GM23248 (cell line): Measurements from ENCODE around the gene ASCL1. TPM values are rescaled to one million over a fixed set of nuclear protein-coding genes. Genes with fewer than 3 reads are reported as not detected.

Source experiments
- DNase-seq: peaks from one replicate; pipeline ENCODE4 v3.0.0-alpha.2; 2015
- H2AFZ ChIP-seq: fragments of 200-600 bp; sonication (generic); 2 replicates; pipeline ENCODE4 v1.6.1; 2016; ENCODE audit warnings: antibody characterized with exemption
- H3F3A ChIP-seq: fragments of 200-600 bp; sonication (generic); 2 replicates; pipeline ENCODE4 v1.6.1; 2016; ENCODE audit warnings: mild to moderate bottlenecking, antibody characterized with exemption, mixed run types; ENCODE audit not compliant: insufficient read depth
- H3K27ac ChIP-seq: fragments of 200-600 bp; sonication (generic); 2 replicates; pipeline ENCODE4 v1.5.1; 2016; ENCODE audit warnings: mild to moderate bottlenecking
- H3K27me3 ChIP-seq: fragments of 200-600 bp; sonication (generic); replicated peaks from 2 replicates; pipeline ENCODE4 v1.6.1; 2016; ENCODE audit warnings: mild to moderate bottlenecking; ENCODE audit not compliant: insufficient read depth
- H3K36me3 ChIP-seq: fragments of 200-600 bp; sonication (generic); 2 replicates; pipeline ENCODE4 v1.6.1; 2016; ENCODE audit warnings: low read depth, mild to moderate bottlenecking
- H3K4me1 ChIP-seq: fragments of 200-600 bp; sonication (generic); 2 replicates; pipeline ENCODE4 v1.6.1; 2016; ENCODE audit warnings: mild to moderate bottlenecking; ENCODE audit not compliant: insufficient read depth
- H3K4me2 ChIP-seq: fragments of 200-600 bp; sonication (generic); one replicate; pipeline ENCODE4 v1.6.1; 2016; ENCODE audit warnings: mild to moderate bottlenecking; ENCODE audit not compliant: unreplicated experiment
- H3K4me3 ChIP-seq: fragments of 200-600 bp; sonication (generic); 2 replicates; pipeline ENCODE4 v1.5.1; 2016; ENCODE audit warnings: mild to moderate bottlenecking
- H3K79me2 ChIP-seq: fragments of 200-600 bp; sonication (generic); 2 replicates; pipeline ENCODE4 v1.6.1; 2016; ENCODE audit warnings: mild to moderate bottlenecking; ENCODE audit not compliant: insufficient read depth
- H3K9ac ChIP-seq: fragments of 200-600 bp; sonication (generic); 2 replicates; pipeline ENCODE4 v1.6.1; 2016; ENCODE audit warnings: mild to moderate bottlenecking
- H3K9me2 ChIP-seq: fragments of 200-600 bp; sonication (generic); 2 replicates; pipeline ENCODE4 v1.6.1; 2016; ENCODE audit warnings: mixed run types, mild to moderate bottlenecking, moderate library complexity; ENCODE audit not compliant: insufficient read depth
- H3K9me3 ChIP-seq: fragments of 200-600 bp; sonication (generic); one replicate; pipeline ENCODE4 v1.6.1; 2017; ENCODE audit warnings: low read depth
- H4K20me1 ChIP-seq: fragments of 200-600 bp; sonication (generic); 2 replicates; pipeline ENCODE4 v1.6.0; 2016; ENCODE audit not compliant: insufficient read depth
- EZH2 ChIP-seq: fragments of 200-600 bp; sonication (generic); IDR thresholded peaks from 2 replicates; pipeline ENCODE4 v1.6.1; 2018; ENCODE audit warnings: antibody characterized with exemption, mild to moderate bottlenecking; ENCODE audit not compliant: insufficient read depth, poor library complexity, severe bottlenecking
- EZH2phosphoT487 ChIP-seq: fragments of 200-600 bp; sonication (generic); IDR thresholded peaks from 2 replicates; pipeline ENCODE4 v1.6.1; 2018; ENCODE audit warnings: antibody characterized with exemption, moderate library complexity, mild to moderate bottlenecking, low read depth; ENCODE audit not compliant: insufficient read depth
- WGBS, 2 experiments: methylation state at CpG; one replicate each; pipeline ENCODE4 v1.1.6; 2015 to 2017; ENCODE audit warnings: low lambda C conversion rate in 2 of 2, low coverage in 1 of 2; ENCODE audit errors: missing lambda C conversion rate in 2 of 2; 5-methylcytosine and 5-hydroxymethylcytosine counted together
- in situ Hi-C: fragments of 300-500 bp; cut with MboI; formaldehyde crosslinking; loops from 2 replicates; pipeline ENCODE4 v1.15.0; 2020
- polyA plus RNA-seq: library from polyadenylated mRNA; unstranded; fragments of >200 nt; fragmentation: Nextera tagmentation; extraction: Ambion mirVana; gene quantifications from 2 replicates; pipeline ENCODE4 v1.2.1, GENCODE V29; 2016
- total RNA-seq: library from RNA; depleted of rRNA; stranded (reverse); fragments of >200 nt; shearing (Covaris generic); gene quantifications from 2 replicates; pipeline ENCODE4 v1.2.3, GENCODE V29; 2014

The ASCL1 gene
- total and polyA plus RNA-seq, 2 experiments from 2014 or later: not detected

- H4K20me1 ChIP-seq: no peaks in the 10 kb centered on the region
- TF ChIP-seq EZH2: no peak
- TF ChIP-seq EZH2phosphoT487: no peak
- H3F3A ChIP-seq: no peaks in the 10 kb centered on the region
- H3K9me3 ChIP-seq: no peaks in the 10 kb centered on the region
- H3K27ac ChIP-seq: no peak within 1 kb of the TSS
- no peaks in the 10 kb centered on the region for H3K9me2 ChIP-seq
- H3K9ac ChIP-seq: no peak within 1 kb of the TSS
- WGBS, 2 experiments: 3 to 5% methylated on average over 23 to 30 of the region's 30 CpGs
- DNase-seq: no peak
- H3K4me2 ChIP-seq: no peak within 1 kb of the TSS
- H3K27me3 ChIP-seq: no peaks in the 10 kb centered on the region
- in situ Hi-C loops: no loop called here
- no peaks in the 10 kb centered on the region for H3K36me3 ChIP-seq
- H3K4me3 ChIP-seq: no peak within 1 kb of the TSS
- no peaks in the 10 kb centered on the region for H3K79me2 ChIP-seq
- peak within 1 kb of the TSS; percentile 48 for H2AFZ ChIP-seq
- no peaks in the 10 kb centered on the region for H3K4me1 ChIP-seq
Measured at GRCh38 chr12:102917026-102917787, 40.3 kb upstream of the ASCL1 start, which contains the start of gene PAH. Gene PAH, minus strand, starts transcription at chr12:102917244. Its CDS starts 114 bp downstream, at chr12:102917130.

DNA sequence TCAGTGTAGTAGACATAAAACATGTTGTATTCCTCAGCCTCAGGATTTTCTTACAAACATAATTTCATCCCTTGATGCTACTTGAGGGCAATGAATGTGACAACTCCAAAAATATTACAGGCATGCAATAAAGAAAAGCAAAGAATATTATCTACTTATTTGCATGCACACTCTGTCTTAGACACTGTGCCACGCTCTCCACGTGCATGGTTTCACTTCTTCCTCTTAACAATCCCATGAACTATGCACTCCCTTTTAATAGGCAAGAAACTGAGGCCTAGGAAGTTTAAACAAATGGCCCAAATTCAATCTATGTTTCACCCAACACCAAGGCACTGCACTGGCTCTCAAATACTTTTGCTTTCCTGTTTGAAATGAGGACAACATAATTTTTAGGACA lies 38.6 kb upstream of the ASCL1 start:
- Histone ChIP-seq H3K9me2 (no peaks in the 10 kb centered on the region), H2AFZ (no peak overlapping the region), H3K79me2 (no peaks in the 10 kb centered on the region), H3K9ac (no peak overlapping the region), H3K4me2 (no peak overlapping the region), H4K20me1 (no peaks in the 10 kb centered on the region), H3K4me3 (no peak overlapping the region), H3K27ac (no peak overlapping the region), H3F3A (no peaks in the 10 kb centered on the region), H3K36me3 (no peaks in the 10 kb centered on the region), H3K4me1 (no peaks in the 10 kb centered on the region), H3K27me3 (no peaks in the 10 kb centered on the region), H3K9me3 (no peaks in the 10 kb centered on the region)
- TF ChIP-seq EZH2phosphoT487 (no peak), EZH2 (no peak)
- in situ Hi-C loops: no loop called here
- WGBS, 2 experiments: 34 to 48% methylated on average over 2 of the region's 2 CpGs
- DNase-seq: no peak

DNA sequence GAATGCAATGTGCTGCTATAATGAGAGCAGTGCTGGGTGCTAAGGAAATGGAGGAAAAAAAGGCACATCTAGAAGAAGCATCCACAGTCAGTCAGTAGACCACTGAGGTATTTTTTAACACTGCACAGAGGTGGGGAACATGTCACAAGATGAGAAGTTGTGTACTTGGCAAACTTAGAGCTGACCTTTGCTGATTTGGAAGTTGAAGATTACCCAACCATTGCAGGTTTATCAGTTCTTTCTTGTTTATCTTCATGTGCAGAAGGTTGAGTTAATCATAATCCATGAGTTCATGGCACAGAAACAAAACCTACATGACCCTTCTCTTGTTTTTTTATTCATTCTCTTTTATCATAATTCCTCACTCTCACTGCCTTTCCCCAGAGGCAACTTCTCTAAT lies 37.2 kb upstream of the ASCL1 start:
- H3K4me3 ChIP-seq: no peak overlapping the region
- H3K79me2 ChIP-seq: no peaks in the 10 kb centered on the region
- H3K9me3 ChIP-seq: no peaks in the 10 kb centered on the region
- H3K36me3 ChIP-seq: no peaks in the 10 kb centered on the region
- no peaks in the 10 kb centered on the region for H4K20me1 ChIP-seq
- H2AFZ ChIP-seq: no peak overlapping the region
- no peaks in the 10 kb centered on the region for H3K9me2 ChIP-seq
- no peak for DNase-seq
- no peaks in the 10 kb centered on the region for H3K4me1 ChIP-seq
- in situ Hi-C loops: no loop called here
- H3K27me3 ChIP-seq: no peaks in the 10 kb centered on the region
- H3K27ac ChIP-seq: no peak overlapping the region
- no peak overlapping the region for H3K4me2 ChIP-seq
- H3K9ac ChIP-seq: no peak overlapping the region
- no peaks in the 10 kb centered on the region for H3F3A ChIP-seq
- TF ChIP-seq EZH2phosphoT487 (no peak), EZH2 (no peak)

GRCh38 chr12:102921240-102921639 lies 36.2 kb upstream of the ASCL1 start:
- no peaks in the 10 kb centered on the region for H3K79me2 ChIP-seq
- H3K4me1 ChIP-seq: no peaks in the 10 kb centered on the region
- no peaks in the 10 kb centered on the region for H3K27me3 ChIP-seq
- no peaks in the 10 kb centered on the region for H4K20me1 ChIP-seq
- no peaks in the 10 kb centered on the region for H3K9me3 ChIP-seq
- in situ Hi-C loops: no loop called here
- H3F3A ChIP-seq: no peaks in the 10 kb centered on the region
- no peaks in the 10 kb centered on the region for H3K9me2 ChIP-seq
- no peak overlapping the region for H3K27ac ChIP-seq
- DNase-seq: no peak
- H3K9ac ChIP-seq: no peak overlapping the region
- no peak overlapping the region for H3K4me2 ChIP-seq
- TF ChIP-seq EZH2phosphoT487 (no peak), EZH2 (no peak)
- H3K36me3 ChIP-seq: no peaks in the 10 kb centered on the region
- no peak overlapping the region for H2AFZ ChIP-seq
- no peak overlapping the region for H3K4me3 ChIP-seq

- DNase-seq: no peak
- in situ Hi-C loops: no loop called here
- Histone ChIP-seq H3K4me1 (no peaks in the 10 kb centered on the region), H3K27ac (no peak overlapping the region), H4K20me1 (no peaks in the 10 kb centered on the region), H3K9me3 (no peaks in the 10 kb centered on the region), H3K4me2 (no peak overlapping the region), H3F3A (no peaks in the 10 kb centered on the region), H3K36me3 (no peaks in the 10 kb centered on the region), H3K9ac (no peak overlapping the region), H3K27me3 (no peaks in the 10 kb centered on the region), H3K9me2 (no peaks in the 10 kb centered on the region), H3K79me2 (no peaks in the 10 kb centered on the region), H3K4me3 (no peak overlapping the region), H2AFZ (no peak overlapping the region)
- TF ChIP-seq EZH2: no peak
- TF ChIP-seq EZH2phosphoT487: no peak
Measured at GRCh38 chr12:102927220-102927619, 30.3 kb upstream of the ASCL1 start.
